Hepatocyte (in vitro differentiated cells): ENCODE results near the gene ABCG2. TPM values are rescaled to one million over a fixed set of nuclear protein-coding genes. Genes with fewer than 3 reads are reported as not detected.

Source experiments
- DNase-seq: peaks from one replicate; pipeline ENCODE4 v3.0.0-alpha.2; 2016; ENCODE audit warnings: low spot score
- H2AFZ ChIP-seq: fragments of 200-600 bp; sonication (generic); 2 replicates; pipeline ENCODE4 v1.6.0; 2016; ENCODE audit warnings: antibody characterized with exemption, mild to moderate bottlenecking
- H3K27ac ChIP-seq: fragments of 200-600 bp; sonication (generic); 2 replicates; pipeline ENCODE4 v1.5.1; 2016; ENCODE audit warnings: mild to moderate bottlenecking
- H3K27me3 ChIP-seq: fragments of 200-600 bp; sonication (generic); 2 replicates; pipeline ENCODE4 v1.6.1; 2016
- H3K36me3 ChIP-seq: fragments of 200-600 bp; sonication (generic); replicated peaks from 2 replicates; pipeline ENCODE4 v1.5.1; 2016; ENCODE audit warnings: low read depth; ENCODE audit not compliant: insufficient read depth
- H3K4me1 ChIP-seq: fragments of 200-600 bp; sonication (generic); 2 replicates; pipeline ENCODE4 v1.5.1; 2016; ENCODE audit warnings: mild to moderate bottlenecking, moderate library complexity; ENCODE audit not compliant: insufficient read depth
- H3K4me2 ChIP-seq: fragments of 200-600 bp; sonication (generic); 2 replicates; pipeline ENCODE4 v1.6.0; 2016
- H3K4me3 ChIP-seq: fragments of 200-600 bp; sonication (generic); 2 replicates; pipeline ENCODE4 v1.5.1; 2016; ENCODE audit warnings: mild to moderate bottlenecking
- H3K79me2 ChIP-seq: fragments of 200-600 bp; sonication (generic); 2 replicates; pipeline ENCODE4 v1.6.0; 2017; ENCODE audit warnings: mild to moderate bottlenecking
- H3K9me2 ChIP-seq: fragments of 200-600 bp; sonication (generic); replicated peaks from 2 replicates; pipeline ENCODE4 v1.6.0; 2017; ENCODE audit warnings: mild to moderate bottlenecking; ENCODE audit not compliant: insufficient read depth
- H3K9me3 ChIP-seq: fragments of 200-600 bp; sonication (generic); 2 replicates; pipeline ENCODE4 v1.5.1; 2016; ENCODE audit warnings: low read depth, mild to moderate bottlenecking
- H4K20me1 ChIP-seq: fragments of 200-600 bp; sonication (generic); 2 replicates; pipeline ENCODE4 v1.6.0; 2016; ENCODE audit warnings: mild to moderate bottlenecking; ENCODE audit not compliant: insufficient read depth, poor library complexity, severe bottlenecking
- EZH2 ChIP-seq: fragments of 200-600 bp; sonication (generic); IDR thresholded peaks from 2 replicates; pipeline ENCODE4 v1.6.1; 2016; ENCODE audit warnings: antibody characterized with exemption, mild to moderate bottlenecking, borderline replicate concordance
- EZH2phosphoT487 ChIP-seq: fragments of 200-600 bp; sonication (generic); IDR thresholded peaks from one replicate; pipeline ENCODE4 v1.6.1; 2018; ENCODE audit warnings: antibody characterized with exemption, mild to moderate bottlenecking, low read depth, moderate library complexity; ENCODE audit not compliant: unreplicated experiment, severe bottlenecking
- WGBS: methylation state at CpG from one replicate; pipeline ENCODE4 v1.1.6; 2016; ENCODE audit warnings: low lambda C conversion rate; ENCODE audit errors: missing lambda C conversion rate; 5-methylcytosine and 5-hydroxymethylcytosine counted together
- polyA plus RNA-seq: library from polyadenylated mRNA; unstranded; fragments of >200 nt; fragmentation: Nextera tagmentation; extraction: Ambion mirVana; gene quantifications from 2 replicates; pipeline ENCODE4 v1.2.1, GENCODE V29; 2016
- total RNA-seq: library from RNA; depleted of rRNA; stranded (reverse); fragments of >200 nt; gene quantifications from 2 replicates; pipeline ENCODE4 v1.2.3, GENCODE V29; 2014
- TF ChIP-seq, protein P1 (sequence below): fragments of 200-600 bp; sonication (generic); IDR thresholded peaks from 2 replicates; pipeline ENCODE4 v1.5.1; 2016; ENCODE audit warnings: antibody characterized with exemption, mild to moderate bottlenecking; ENCODE audit not compliant: poor library complexity

Gene ABCG2
- total and polyA plus RNA-seq, 2 experiments from 2014 or later, result 3.7 to 11.6 TPM

DNA sequence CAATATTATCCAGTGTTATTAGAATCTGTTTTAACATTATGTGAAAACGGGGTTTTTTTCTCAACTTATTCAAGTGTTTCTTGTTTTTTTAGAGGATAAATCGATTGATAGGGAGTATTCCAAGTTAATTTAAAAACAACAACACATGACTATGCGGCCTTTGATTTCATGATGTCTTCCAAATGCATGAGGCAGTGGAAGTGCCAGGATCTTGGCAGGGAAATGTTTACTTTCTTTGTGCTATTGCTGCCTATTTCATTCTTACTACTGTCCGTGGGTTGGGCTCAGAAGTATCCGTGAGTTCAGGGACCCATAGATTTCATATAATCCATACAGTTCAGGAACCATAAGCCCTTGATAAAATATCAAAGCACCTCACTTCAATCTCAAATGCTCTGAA lies 64.6 kb downstream of the ABCG2 start:
- TF ChIP-seq EZH2, result no peak
- TF ChIP-seq EZH2phosphoT487, result no peak
- TF ChIP-seq, protein P1, sequence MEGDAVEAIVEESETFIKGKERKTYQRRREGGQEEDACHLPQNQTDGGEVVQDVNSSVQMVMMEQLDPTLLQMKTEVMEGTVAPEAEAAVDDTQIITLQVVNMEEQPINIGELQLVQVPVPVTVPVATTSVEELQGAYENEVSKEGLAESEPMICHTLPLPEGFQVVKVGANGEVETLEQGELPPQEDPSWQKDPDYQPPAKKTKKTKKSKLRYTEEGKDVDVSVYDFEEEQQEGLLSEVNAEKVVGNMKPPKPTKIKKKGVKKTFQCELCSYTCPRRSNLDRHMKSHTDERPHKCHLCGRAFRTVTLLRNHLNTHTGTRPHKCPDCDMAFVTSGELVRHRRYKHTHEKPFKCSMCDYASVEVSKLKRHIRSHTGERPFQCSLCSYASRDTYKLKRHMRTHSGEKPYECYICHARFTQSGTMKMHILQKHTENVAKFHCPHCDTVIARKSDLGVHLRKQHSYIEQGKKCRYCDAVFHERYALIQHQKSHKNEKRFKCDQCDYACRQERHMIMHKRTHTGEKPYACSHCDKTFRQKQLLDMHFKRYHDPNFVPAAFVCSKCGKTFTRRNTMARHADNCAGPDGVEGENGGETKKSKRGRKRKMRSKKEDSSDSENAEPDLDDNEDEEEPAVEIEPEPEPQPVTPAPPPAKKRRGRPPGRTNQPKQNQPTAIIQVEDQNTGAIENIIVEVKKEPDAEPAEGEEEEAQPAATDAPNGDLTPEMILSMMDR, result no peak
- DNase-seq, result no peak
- H3K36me3 ChIP-seq, result no peaks in the 10 kb centered on the region
- no peaks in the 10 kb centered on the region for H3K9me2 ChIP-seq
- no peak overlapping the region for H3K27ac ChIP-seq
- H3K4me3 ChIP-seq, result no peak overlapping the region
- 90% methylated on average over 5 of the region's 5 CpGs for WGBS
- H2AFZ ChIP-seq, result no peak overlapping the region
- H3K27me3 ChIP-seq, result no peaks in the 10 kb centered on the region
- H3K79me2 ChIP-seq, result no peaks in the 10 kb centered on the region
- H3K4me1 ChIP-seq, result no peaks in the 10 kb centered on the region
- H3K4me2 ChIP-seq, result no peak overlapping the region
- H4K20me1 ChIP-seq, result no peaks in the 10 kb centered on the region
- no peaks in the 10 kb centered on the region for H3K9me3 ChIP-seq

DNA sequence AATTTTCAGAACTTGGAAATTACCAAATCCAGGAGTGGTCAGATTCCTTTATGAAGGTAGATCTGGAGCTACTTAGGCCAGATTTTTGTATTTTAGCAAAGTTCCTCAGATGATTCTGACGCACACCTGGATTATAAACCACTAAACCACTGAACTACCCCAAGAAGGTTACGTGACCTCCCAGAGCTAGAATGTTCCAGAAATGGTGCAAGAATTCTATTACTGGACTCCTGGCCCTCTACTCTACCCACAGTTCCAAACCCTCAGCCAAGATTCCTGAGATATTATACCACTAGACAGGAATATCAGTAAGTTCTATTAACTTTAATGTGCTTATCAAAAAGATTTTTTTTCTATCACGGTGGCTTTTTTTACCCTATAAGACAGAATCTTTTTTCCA lies 67.1 kb downstream of the ABCG2 start:
- no peaks in the 10 kb centered on the region for H4K20me1 ChIP-seq
- H3K9me3 ChIP-seq, result no peaks in the 10 kb centered on the region
- no peaks in the 10 kb centered on the region for H3K9me2 ChIP-seq
- WGBS, result 98% methylated on average over 3 of the region's 3 CpGs
- H2AFZ ChIP-seq, result no peak overlapping the region
- TF ChIP-seq EZH2phosphoT487 (no peak), EZH2 (no peak)
- TF ChIP-seq, protein P1, result no peak
- no peaks in the 10 kb centered on the region for H3K79me2 ChIP-seq
- H3K27me3 ChIP-seq, result no peaks in the 10 kb centered on the region
- no peak for DNase-seq
- H3K36me3 ChIP-seq, result no peaks in the 10 kb centered on the region
- H3K4me2 ChIP-seq, result no peak overlapping the region
- H3K27ac ChIP-seq, result no peak overlapping the region
- H3K4me3 ChIP-seq, result no peak overlapping the region
- no peaks in the 10 kb centered on the region for H3K4me1 ChIP-seq

GRCh38 chr4:88090898-88091297 lies 67.5 kb downstream of the ABCG2 start:
- DNase-seq, result no peak
- Histone ChIP-seq H3K27me3 (no peaks in the 10 kb centered on the region), H3K27ac (no peak overlapping the region), H3K4me3 (no peak overlapping the region), H3K4me1 (no peaks in the 10 kb centered on the region), H3K36me3 (no peaks in the 10 kb centered on the region), H3K9me3 (no peaks in the 10 kb centered on the region), H3K9me2 (no peaks in the 10 kb centered on the region), H3K79me2 (no peaks in the 10 kb centered on the region), H3K4me2 (no peak overlapping the region), H2AFZ (no peak overlapping the region), H4K20me1 (no peaks in the 10 kb centered on the region)
- TF ChIP-seq EZH2phosphoT487, result no peak
- TF ChIP-seq, protein P1, result no peak
- TF ChIP-seq EZH2, result no peak

DNA sequence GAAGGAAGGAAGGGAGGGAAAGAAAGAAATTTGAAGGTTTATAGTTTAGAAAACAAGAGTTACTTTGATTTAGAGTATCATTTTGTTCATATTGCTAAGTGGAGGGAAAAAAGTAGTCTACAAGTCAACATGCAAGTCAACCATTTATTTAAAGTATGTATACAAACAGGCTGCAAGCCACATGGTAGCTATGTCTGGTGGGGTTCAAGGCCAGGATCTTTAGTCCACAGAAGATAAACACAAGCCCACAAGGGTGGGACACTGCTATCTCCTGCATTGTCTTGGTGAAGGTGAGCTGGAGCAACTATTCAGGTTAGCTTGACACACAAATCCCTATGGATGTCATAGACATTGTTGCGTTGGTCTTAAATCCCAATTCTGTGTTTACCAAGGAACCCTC lies 71.4 kb downstream of the ABCG2 start:
- no peaks in the 10 kb centered on the region for H3K9me3 ChIP-seq
- whole genome bisulfite sequencing, result 79% methylated on average over 1 of the region's 1 CpG
- TF ChIP-seq, protein P1, result no peak
- H3K4me1 ChIP-seq, result no peaks in the 10 kb centered on the region
- no peaks in the 10 kb centered on the region for H3K79me2 ChIP-seq
- no peaks in the 10 kb centered on the region for H4K20me1 ChIP-seq
- H3K36me3 ChIP-seq, result no peaks in the 10 kb centered on the region
- H3K4me2 ChIP-seq, result no peak overlapping the region
- DNase-seq, result no peak
- H3K9me2 ChIP-seq, result no peaks in the 10 kb centered on the region
- H3K27ac ChIP-seq, result no peak overlapping the region
- H3K4me3 ChIP-seq, result no peak overlapping the region
- no peaks in the 10 kb centered on the region for H3K27me3 ChIP-seq
- H2AFZ ChIP-seq, result no peak overlapping the region
